ENCODE data around the gene VAMP2.

VAMP2 gene

DNA sequence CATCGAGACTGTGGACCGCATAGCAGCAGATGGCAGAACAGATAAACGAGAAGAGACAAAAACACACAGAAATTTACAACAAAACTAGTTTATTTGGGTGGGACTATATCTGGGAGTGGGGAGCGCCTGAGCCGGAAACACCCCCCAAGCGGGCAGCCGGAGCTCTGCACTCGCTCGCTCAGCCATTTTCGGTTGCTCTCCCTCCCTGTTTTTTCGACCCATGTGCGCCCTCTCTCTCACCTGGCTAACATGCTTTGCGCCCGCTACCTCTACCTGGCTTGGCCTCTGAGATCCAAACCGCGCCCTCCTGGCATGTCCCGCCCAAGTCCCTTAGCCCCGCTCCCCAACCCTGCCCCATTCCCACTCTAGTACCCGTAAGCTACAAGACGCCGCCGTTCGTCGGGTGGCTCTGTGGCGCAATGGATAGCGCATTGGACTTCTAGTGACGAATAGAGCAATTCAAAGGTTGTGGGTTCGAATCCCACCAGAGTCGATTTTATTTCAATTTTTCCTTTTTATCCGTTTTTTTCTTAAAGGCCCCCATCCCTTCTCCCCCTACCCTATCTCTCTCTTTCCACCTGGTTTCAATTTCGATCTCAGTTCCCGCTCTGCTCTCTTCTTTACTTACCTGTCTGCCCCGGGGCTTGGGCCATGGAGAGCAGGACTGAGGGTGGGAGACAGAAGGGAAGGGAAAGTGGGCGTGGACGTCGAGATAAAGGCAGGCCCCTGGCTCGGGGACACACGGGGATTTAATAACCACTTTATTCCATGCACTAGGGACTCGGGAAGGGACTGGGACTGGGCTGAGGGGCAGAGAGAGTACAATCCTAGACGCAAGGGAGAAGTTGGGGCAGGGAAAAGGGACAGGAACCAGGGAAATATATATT, 42.0 kb downstream of the VAMP2 start:
- Histone ChIP-seq H3K4me1 (ENCODE audit: control insufficient read depth, insufficient read depth, low read length, unreplicated experiment) (peaks cover 12% of the 10 kb centered on the region), H2AFZ (ENCODE audit: low read length, unreplicated experiment) (peak overlapping the region; percentile 58), H3K27me3 (ENCODE audit: insufficient read depth, low read length) (peaks cover 10% of the 10 kb centered on the region; the same call in 1 of the 2 replicates), H3K4me3 (ENCODE audit: low read depth, low read length) (peak overlapping the region; percentile 80), H3K79me2 (ENCODE audit: control insufficient read depth, insufficient read depth, low read length, unreplicated experiment) (no peaks in the 10 kb centered on the region), H3K27ac (ENCODE audit: low read depth, low read length) (peak overlapping the region; percentile 48), H3K36me3 (ENCODE audit: insufficient read depth, low read length) (no peaks in the 10 kb centered on the region)

DNA sequence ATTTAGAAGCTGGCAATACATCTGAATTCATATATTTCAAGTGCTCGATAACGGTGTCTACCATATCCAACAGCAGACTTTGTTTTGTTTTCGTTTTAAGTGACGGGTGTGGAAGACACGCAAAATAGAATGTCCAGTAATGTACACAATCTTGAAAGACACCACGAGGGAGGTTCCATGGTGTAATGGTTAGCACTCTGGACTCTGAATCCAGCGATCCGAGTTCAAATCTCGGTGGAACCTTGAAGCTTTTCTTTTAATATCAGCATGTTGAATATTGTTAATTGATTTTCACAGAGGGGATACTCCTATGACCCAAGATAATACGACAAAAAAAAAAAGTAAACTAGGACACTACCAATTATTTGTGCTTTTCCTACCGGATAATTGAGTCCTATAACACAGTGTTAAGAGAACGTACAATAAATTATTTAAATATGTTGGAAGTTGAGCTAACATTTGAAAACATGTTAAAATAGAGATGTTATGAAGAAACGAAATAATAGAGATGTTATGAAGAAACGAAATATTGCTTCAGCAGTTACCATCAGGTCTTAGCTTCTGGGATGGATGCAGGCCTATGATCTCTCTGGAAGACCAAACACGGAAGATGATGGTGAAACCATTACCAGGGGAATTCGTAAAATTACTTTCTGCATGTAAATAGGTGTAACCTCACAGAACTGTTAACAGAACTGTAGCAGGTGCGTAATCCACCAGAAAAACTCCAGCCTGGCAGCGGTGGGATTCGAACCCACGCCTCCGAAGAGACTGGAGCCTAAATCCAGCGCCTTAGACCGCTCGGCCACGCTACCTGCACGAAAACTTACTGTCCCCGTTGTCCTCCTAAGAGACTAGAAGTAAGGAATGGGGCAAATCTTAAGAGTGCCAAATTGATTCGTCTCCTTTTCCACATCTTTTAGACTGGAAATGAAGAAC, 42.9 kb downstream of the VAMP2 start:
- Histone ChIP-seq H3K27me3 (ENCODE audit: insufficient read depth, low read length) (peaks cover 20% of the 10 kb centered on the region; the same call in 1 of the 2 replicates), H3K27ac (ENCODE audit: low read depth, low read length) (peak overlapping the region; percentile 48), H3K4me1 (ENCODE audit: control insufficient read depth, insufficient read depth, low read length, unreplicated experiment) (peaks cover 10% of the 10 kb centered on the region), H2AFZ (ENCODE audit: low read length, unreplicated experiment) (peak overlapping the region; percentile 58), H3K36me3 (ENCODE audit: insufficient read depth, low read length) (no peaks in the 10 kb centered on the region), H3K79me2 (ENCODE audit: control insufficient read depth, insufficient read depth, low read length, unreplicated experiment) (no peaks in the 10 kb centered on the region), H3K4me3 (ENCODE audit: low read depth, low read length) (peak overlapping the region; percentile 81)

DNA sequence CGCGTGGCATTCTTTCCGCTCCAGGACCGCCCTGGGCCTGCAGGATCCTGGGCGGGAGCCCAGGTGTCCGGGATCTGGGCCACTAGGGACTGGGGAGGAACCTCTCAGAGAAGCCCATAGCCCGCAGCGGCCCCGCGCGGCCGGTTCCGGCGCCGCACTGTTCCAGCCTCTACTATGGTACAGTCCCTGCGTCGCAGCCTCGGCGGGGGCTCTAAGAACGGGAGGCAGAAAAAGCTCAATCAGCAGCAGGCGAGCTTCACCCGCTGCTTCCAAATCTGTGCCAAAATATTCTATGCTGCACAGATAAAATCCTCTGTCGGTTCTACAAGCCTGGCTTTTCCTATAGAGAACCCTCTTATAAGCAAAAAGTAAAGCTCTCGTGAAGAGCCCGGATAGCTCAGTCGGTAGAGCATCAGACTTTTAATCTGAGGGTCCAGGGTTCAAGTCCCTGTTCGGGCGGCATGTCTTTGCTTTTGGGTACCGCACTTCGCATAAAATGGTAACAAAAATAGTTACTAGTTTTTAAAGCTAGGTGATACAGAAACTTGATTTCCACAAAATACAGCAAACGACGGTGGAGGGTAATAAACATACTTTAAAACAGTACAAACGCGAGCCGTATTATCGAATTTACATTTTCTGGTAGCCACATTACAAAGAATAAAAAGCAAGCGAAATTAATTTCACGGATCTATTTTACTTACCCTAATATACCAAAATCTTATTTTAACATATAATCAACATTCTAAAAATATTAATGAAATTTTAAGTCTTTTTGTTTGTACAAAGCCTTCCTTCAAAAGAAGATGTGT, 43.8 kb downstream of the VAMP2 start:
- Histone ChIP-seq H3K27ac (ENCODE audit: low read depth, low read length) (peak overlapping the region; percentile 53), H3K4me3 (ENCODE audit: low read depth, low read length) (peak overlapping the region; percentile 81), H3K36me3 (ENCODE audit: insufficient read depth, low read length) (no peaks in the 10 kb centered on the region), H3K27me3 (ENCODE audit: insufficient read depth, low read length) (peaks cover 28% of the 10 kb centered on the region), H3K4me1 (ENCODE audit: control insufficient read depth, insufficient read depth, low read length, unreplicated experiment) (peaks cover 5% of the 10 kb centered on the region), H2AFZ (ENCODE audit: low read length, unreplicated experiment) (peak overlapping the region; percentile 40), H3K79me2 (ENCODE audit: control insufficient read depth, insufficient read depth, low read length, unreplicated experiment) (no peaks in the 10 kb centered on the region)

DNA sequence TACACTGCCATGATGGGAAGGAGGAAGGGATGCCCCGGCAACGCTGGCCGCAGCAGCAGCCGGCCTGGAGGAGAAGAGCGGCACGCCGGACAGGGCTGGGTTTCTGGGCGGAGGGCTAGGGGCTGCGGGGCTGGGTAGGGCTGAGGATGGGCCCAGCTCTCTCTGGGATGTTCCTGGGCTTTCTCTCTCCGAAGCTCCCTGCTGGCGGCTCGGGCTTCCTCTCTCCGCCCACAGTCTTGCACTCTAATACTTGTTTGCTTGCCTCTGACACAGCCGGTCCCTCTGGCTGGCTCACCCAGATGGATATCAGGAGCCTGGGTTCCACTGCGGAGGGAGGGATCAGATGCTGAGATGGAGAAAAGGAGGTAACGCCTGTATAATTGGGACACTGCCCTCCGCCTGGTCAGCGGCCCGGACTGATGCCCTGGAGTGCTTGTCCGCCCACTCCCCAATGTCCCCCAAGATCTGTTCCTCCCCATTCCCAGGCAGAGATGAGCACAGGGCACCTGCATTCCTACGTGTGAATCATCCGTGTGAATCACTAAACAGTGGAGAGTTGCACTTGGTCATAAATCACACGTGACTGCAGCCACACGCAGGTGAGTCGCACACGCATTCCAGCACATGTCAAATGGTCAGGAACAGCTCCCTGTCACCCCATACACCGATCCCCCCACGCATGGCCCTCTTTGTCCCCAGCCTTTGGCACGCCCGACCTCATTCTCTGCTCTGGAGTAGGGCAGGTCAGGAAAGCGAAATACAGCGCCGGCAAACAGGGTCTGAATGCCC, 44.6 kb downstream of the VAMP2 start, which contains the start of gene ALOXE3:
Gene ALOXE3 (minus strand): TSS at position 535 of the 789 bp plus-strand sequence. CDS start 524 bp downstream, at position 11.
- H3K4me3 ChIP-seq (ENCODE audit: low read depth, low read length) = peak within 1 kb of the TSS; percentile 81
- H3K79me2 ChIP-seq (ENCODE audit: control insufficient read depth, insufficient read depth, low read length, unreplicated experiment) = no peaks in the 10 kb centered on the region
- H2AFZ ChIP-seq (ENCODE audit: low read length, unreplicated experiment) = peak within 1 kb of the TSS; percentile 75
- H3K36me3 ChIP-seq (ENCODE audit: insufficient read depth, low read length) = no peaks in the 10 kb centered on the region
- H3K27ac ChIP-seq (ENCODE audit: low read depth, low read length) = peak within 1 kb of the TSS; percentile 53
- peaks cover 31% of the 10 kb centered on the region for H3K27me3 ChIP-seq (ENCODE audit: insufficient read depth, low read length)
- peaks cover 5% of the 10 kb centered on the region for H3K4me1 ChIP-seq (ENCODE audit: control insufficient read depth, insufficient read depth, low read length, unreplicated experiment)

DNA sequence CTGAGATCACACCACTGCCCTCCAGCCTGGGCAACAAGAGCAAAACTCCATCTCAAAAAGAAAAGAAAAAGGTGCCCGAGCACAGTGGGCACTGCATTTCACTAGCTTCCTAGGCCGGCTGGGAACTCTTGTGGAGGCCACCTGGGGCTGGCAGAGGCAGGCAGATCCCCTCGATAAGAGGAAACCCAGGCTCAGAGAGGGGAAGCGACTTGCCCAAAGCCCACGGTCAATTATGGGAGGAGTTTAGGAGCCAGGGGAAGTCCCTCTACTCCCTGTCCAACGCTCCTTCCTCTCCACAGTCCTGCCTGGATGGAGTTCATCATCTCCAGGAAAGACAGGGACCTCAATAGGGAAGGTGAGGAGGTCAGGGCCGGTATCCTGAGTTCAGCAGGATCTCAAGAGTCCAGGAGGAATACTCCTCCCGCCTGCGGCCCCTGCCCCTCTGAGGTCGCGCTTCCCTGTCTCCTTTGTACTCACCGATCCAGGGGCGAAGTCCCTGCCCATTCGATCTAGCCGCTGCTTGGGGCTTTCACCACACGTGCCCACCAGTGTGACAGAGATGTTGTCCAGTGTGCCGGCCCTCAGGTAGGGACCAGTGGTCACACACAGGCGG, 45.3 kb downstream of the VAMP2 start:
- Histone ChIP-seq H2AFZ (ENCODE audit: low read length, unreplicated experiment) (peak overlapping the region; percentile 75), H3K27me3 (ENCODE audit: insufficient read depth, low read length) (peaks cover 38% of the 10 kb centered on the region), H3K4me3 (ENCODE audit: low read depth, low read length) (peak overlapping the region; percentile 81), H3K36me3 (ENCODE audit: insufficient read depth, low read length) (no peaks in the 10 kb centered on the region), H3K4me1 (ENCODE audit: control insufficient read depth, insufficient read depth, low read length, unreplicated experiment) (peaks cover 5% of the 10 kb centered on the region), H3K27ac (ENCODE audit: low read depth, low read length) (no peak overlapping the region), H3K79me2 (ENCODE audit: control insufficient read depth, insufficient read depth, low read length, unreplicated experiment) (no peaks in the 10 kb centered on the region)

DNA sequence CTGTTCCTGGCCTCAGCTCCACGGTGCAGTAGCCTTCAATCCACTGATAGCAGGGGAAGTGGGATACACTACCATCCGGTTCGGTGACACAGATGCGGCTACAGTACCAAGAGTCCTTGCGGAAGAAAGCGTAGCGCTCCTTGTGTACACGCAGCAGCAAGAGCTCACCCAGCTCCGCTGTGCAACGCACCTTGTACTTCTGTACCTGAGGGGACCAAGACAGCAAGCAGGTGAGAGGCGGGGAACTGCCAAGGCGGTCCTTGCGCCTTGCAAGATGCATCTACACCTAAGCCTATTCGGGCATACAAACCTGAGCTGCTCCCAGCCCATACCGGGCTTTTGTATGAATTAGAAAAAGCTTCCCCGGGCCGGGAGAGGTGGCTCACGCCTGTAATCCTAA, 46.0 kb downstream of the VAMP2 start:
- Histone ChIP-seq H3K79me2 (ENCODE audit: control insufficient read depth, insufficient read depth, low read length, unreplicated experiment) (no peaks in the 10 kb centered on the region), H3K27ac (ENCODE audit: low read depth, low read length) (no peak overlapping the region), H2AFZ (ENCODE audit: low read length, unreplicated experiment) (no peak overlapping the region), H3K4me1 (ENCODE audit: control insufficient read depth, insufficient read depth, low read length, unreplicated experiment) (peaks cover 5% of the 10 kb centered on the region), H3K27me3 (ENCODE audit: insufficient read depth, low read length) (peaks cover 45% of the 10 kb centered on the region), H3K4me3 (ENCODE audit: low read depth, low read length) (no peak overlapping the region), H3K36me3 (ENCODE audit: insufficient read depth, low read length) (no peaks in the 10 kb centered on the region)

DNA sequence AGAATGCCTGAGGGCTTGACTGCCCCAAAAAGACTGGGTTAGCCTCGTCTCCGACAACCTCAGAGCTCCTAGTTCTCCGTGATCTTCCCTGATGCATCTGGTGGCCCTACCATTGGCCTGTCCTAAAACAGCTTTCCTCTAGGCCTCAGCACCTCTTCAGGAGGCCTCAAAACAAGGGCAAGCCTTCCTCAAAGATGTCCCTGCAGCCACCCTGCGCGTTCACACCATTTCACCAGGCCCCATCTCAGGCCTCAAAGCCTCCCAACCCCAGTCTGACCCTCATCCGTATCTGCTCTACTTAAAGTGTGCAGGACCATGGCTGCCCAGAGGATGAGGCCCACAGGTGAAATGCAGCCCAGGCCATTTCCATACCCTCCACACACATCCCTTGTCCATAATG, 51.8 kb downstream of the VAMP2 start:
- no peaks in the 10 kb centered on the region for H3K79me2 ChIP-seq (ENCODE audit: control insufficient read depth, insufficient read depth, low read length, unreplicated experiment)
- H2AFZ ChIP-seq (ENCODE audit: low read length, unreplicated experiment) = no peak overlapping the region
- no peaks in the 10 kb centered on the region for H3K36me3 ChIP-seq (ENCODE audit: insufficient read depth, low read length)
- no peak overlapping the region for H3K27ac ChIP-seq (ENCODE audit: low read depth, low read length)
- H3K4me3 ChIP-seq (ENCODE audit: low read depth, low read length) = no peak overlapping the region
- H3K27me3 ChIP-seq (ENCODE audit: insufficient read depth, low read length) = peaks cover 45% of the 10 kb centered on the region
- peaks cover 4% of the 10 kb centered on the region for H3K4me1 ChIP-seq (ENCODE audit: control insufficient read depth, insufficient read depth, low read length, unreplicated experiment)

DNA sequence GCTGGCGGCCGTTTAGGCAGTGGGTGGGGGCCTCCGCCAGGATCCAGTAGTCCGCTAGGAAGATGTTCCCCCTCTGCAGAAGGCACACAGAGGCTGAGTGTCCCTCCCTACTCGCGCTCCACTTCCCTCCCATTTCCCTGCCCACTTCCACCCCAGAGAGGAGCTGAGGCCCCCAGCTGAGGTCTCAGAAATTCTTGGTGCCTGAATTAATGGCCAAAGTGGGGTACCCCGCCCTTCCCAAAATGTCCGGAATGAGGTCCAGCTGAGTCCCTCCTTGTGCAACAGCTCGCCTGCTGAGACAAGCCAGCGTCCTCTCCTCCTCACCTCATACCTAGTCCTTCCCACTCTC, 52.3 kb downstream of the VAMP2 start:
- Histone ChIP-seq H3K4me1 (ENCODE audit: control insufficient read depth, insufficient read depth, low read length, unreplicated experiment) (peaks cover 5% of the 10 kb centered on the region), H3K27ac (ENCODE audit: low read depth, low read length) (no peak overlapping the region), H3K4me3 (ENCODE audit: low read depth, low read length) (no peak overlapping the region), H2AFZ (ENCODE audit: low read length, unreplicated experiment) (no peak overlapping the region), H3K79me2 (ENCODE audit: control insufficient read depth, insufficient read depth, low read length, unreplicated experiment) (no peaks in the 10 kb centered on the region), H3K36me3 (ENCODE audit: insufficient read depth, low read length) (no peaks in the 10 kb centered on the region), H3K27me3 (ENCODE audit: insufficient read depth, low read length) (peaks cover 40% of the 10 kb centered on the region)

DNA sequence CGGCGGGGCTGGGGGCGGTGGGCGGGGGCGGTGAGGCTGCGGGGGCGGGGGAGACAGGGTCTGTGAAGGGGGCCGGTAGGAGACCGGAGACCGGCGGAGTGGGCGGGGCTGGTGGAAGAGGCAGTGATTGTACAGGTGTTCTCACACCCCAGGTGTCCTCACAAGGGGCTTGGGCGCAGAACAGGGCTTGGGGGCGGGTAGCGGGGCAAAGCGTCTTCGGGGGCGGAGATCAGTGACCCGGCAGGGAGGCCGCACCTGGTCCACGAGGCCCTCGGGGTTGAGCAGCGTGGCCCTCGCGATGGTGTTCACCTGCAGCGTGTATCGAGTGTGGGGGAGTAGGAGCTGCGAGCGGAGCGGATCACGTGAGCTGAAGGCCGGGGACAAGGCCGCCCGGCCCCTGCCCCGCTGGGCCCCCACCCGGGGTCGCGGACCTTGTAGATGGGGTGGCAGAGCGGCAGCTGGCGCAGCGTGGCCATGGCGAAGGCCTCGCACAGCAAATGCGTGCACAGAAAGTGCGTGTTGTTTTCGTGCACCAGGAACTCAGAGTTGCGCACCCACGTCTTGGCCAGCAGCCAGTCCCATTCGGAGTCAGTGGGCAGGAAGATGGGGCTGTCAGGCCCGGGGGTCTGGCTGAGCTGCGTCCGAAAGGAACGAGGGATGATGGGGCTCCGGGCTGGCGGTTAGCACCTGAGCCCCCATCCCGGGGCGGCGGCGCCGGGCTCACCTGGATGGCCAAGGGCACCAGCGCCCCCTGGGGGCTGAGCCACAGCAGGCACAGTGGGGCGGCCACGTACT, 52.9 kb downstream of the VAMP2 start:
- H3K27ac ChIP-seq (ENCODE audit: low read depth, low read length) = no peak overlapping the region
- H2AFZ ChIP-seq (ENCODE audit: low read length, unreplicated experiment) = peak overlapping the region; percentile 57
- no peaks in the 10 kb centered on the region for H3K79me2 ChIP-seq (ENCODE audit: control insufficient read depth, insufficient read depth, low read length, unreplicated experiment)
- H3K4me3 ChIP-seq (ENCODE audit: low read depth, low read length) = peak overlapping the region; percentile 67
- H3K4me1 ChIP-seq (ENCODE audit: control insufficient read depth, insufficient read depth, low read length, unreplicated experiment) = peaks cover 5% of the 10 kb centered on the region
- no peaks in the 10 kb centered on the region for H3K36me3 ChIP-seq (ENCODE audit: insufficient read depth, low read length)
- peaks cover 35% of the 10 kb centered on the region for H3K27me3 ChIP-seq (ENCODE audit: insufficient read depth, low read length)
